ENCODE measurements around the gene ACP7. TPM values are rescaled to one million over a fixed set of nuclear protein-coding genes. Genes with fewer than 3 reads are reported as not detected.
A peak's percentile ranks its signal among the peaks of the same experiment; 100 is the strongest.

Gene ACP7
- total and polyA plus RNA-seq, 2 donors (not counting 3 experiments of a cell fraction or from before 2014, with no cell fraction given), result 0.04 to 0.49 TPM

DNA sequence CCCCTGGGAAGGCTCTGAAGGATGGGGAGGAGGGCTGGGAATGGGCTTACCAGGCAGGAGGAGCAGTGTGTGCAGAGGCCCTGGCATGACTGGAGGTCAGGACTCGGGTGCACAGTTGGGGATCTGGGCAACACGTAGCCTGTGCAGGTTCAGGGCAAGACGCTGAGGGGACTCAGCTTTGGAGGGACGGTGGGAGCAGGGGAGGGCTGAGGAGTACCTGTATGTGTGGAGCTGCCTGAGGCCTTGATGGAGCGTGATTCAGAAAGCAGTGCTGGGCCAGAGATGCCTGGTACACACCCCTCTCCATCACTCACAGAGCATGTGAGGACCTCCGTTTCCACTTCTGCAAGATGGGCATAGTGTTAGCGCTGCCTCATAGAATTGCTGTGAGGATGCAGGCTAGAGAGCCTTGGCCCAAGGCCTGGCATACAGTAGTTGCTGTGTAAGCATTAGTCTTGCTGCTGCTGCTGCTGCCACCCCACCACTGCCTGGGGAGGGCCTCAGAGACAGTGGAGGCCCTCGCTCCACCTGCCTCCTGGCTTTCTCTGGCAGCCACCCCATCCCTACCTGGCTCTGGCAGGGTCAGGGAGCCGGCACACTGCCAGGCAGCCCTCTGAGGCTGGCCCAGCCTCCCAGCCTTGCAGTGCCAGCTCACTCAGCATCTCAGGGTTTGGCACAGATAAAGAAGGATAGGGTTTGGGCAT, 43.8 kb downstream of the ACP7 start:
- BruUV-seq (replicated peaks), result no TSS peak

More for the DNA sequence above, 43.8 kb downstream of the ACP7 start:
- Histone ChIP-seq H3K4me1 (ENCODE audit: control insufficient read depth, extremely low read depth, insufficient read depth, low read length) (peaks cover 37% of the 10 kb centered on the region), H3K9me1 (replicated peaks; ENCODE audit: control insufficient read depth, extremely low read depth, insufficient read depth, low read length) (no peaks in the 10 kb centered on the region), H3K9ac (replicated peaks; ENCODE audit: extremely low read depth, insufficient read depth, low read length) (no peak overlapping the region), H3K36me3 (ENCODE audit: control insufficient read depth in 2 of 2, extremely low read depth in 1 of 2, insufficient read depth in 2 of 2, low read length in 2 of 2) (no peaks in the 10 kb centered on the region), H3K27me3 (ENCODE audit: control insufficient read depth in 2 of 2, insufficient read depth in 2 of 2, low read length in 2 of 2) (no peaks in the 10 kb centered on the region), H3K4me3 (replicated peaks in 1 of 3; ENCODE audit: insufficient read depth in 1 of 3, low read depth in 1 of 3, low read length in 3 of 3) (no peak overlapping the region), H2AFZ (ENCODE audit: low read depth, low read length) (no peak overlapping the region), H3K4me2 (ENCODE audit: insufficient read depth, low read length) (no peak overlapping the region), H3K9me3 (replicated peaks; ENCODE audit: control insufficient read depth, insufficient read depth, low read length) (no peaks in the 10 kb centered on the region), H4K20me1 (replicated peaks; ENCODE audit: control insufficient read depth, extremely low read depth, insufficient read depth, low read length) (no peaks in the 10 kb centered on the region), H3K79me2 (ENCODE audit: control insufficient read depth, insufficient read depth, low read length) (peaks cover 73% of the 10 kb centered on the region), H3K27ac (ENCODE audit: insufficient read depth, low read depth, low read length) (no peak overlapping the region)
- DNase-seq (ENCODE audit: low read depth, low spot score), result no peak
- intact Hi-C loops (cut with micrococcal nuclease), result loop anchor here (5.0 to 10.0 kb wide), 2 partner anchors 264 to 407 kb away; partner anchors contain the start of genes EID2B, MED29 and PAF1
- CTCF ChIA-PET, result interaction anchor here (1.0 to 1.9 kb wide), 4 partner anchors 10 to 59 kb away, joined by 3 to 6 read pairs (median 4); no protein-coding TSS in a partner anchor
- POLR2A ChIA-PET, result no interaction called here
- dilution Hi-C loops (cut with MboI; ENCODE audit: extremely low pct_ligation_motif_present, low sequenced_read_pairs), result no loop called here
- TF ChIP-seq GATA2 (IDR thresholded peaks at IDR 0.05; ENCODE audit: insufficient read depth, insufficient read length, low read depth, low read length), result no peak
- TF ChIP-seq POLR2AphosphoS5 (IDR thresholded peaks at IDR 0.05; ENCODE audit: insufficient read depth, low read depth, low read length), result no peak
- no peak for TF ChIP-seq POLR2A (IDR thresholded peaks at IDR 0.05; ENCODE audit: low read depth, low read length)
- TF ChIP-seq MYC (IDR thresholded peaks at IDR 0.05; ENCODE audit: low read depth, low read length), result no peak
- TF ChIP-seq, protein P1, sequence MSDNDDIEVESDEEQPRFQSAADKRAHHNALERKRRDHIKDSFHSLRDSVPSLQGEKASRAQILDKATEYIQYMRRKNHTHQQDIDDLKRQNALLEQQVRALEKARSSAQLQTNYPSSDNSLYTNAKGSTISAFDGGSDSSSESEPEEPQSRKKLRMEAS (IDR thresholded peaks at IDR 0.05; ENCODE audit: insufficient read depth, insufficient read length), result no peak
- no peak for TF ChIP-seq JUN (IDR thresholded peaks at IDR 0.05; ENCODE audit: borderline replicate concordance, insufficient read depth, insufficient read length, low read depth)
- TF ChIP-seq, protein P2, sequence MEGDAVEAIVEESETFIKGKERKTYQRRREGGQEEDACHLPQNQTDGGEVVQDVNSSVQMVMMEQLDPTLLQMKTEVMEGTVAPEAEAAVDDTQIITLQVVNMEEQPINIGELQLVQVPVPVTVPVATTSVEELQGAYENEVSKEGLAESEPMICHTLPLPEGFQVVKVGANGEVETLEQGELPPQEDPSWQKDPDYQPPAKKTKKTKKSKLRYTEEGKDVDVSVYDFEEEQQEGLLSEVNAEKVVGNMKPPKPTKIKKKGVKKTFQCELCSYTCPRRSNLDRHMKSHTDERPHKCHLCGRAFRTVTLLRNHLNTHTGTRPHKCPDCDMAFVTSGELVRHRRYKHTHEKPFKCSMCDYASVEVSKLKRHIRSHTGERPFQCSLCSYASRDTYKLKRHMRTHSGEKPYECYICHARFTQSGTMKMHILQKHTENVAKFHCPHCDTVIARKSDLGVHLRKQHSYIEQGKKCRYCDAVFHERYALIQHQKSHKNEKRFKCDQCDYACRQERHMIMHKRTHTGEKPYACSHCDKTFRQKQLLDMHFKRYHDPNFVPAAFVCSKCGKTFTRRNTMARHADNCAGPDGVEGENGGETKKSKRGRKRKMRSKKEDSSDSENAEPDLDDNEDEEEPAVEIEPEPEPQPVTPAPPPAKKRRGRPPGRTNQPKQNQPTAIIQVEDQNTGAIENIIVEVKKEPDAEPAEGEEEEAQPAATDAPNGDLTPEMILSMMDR (IDR thresholded peaks at IDR 0.05; ENCODE audit: extremely low read depth in 1 of 2, insufficient read depth in 1 of 2, low read depth in 1 of 2, low read length in 2 of 2), result no peak
- TF ChIP-seq EZH2 (IDR thresholded peaks at IDR 0.05; ENCODE audit: borderline replicate concordance, low read depth, low read length, severe bottlenecking), result no peak
- no peak for TF ChIP-seq FOS (IDR thresholded peaks at IDR 0.05; ENCODE audit: borderline replicate concordance, insufficient read depth, low read length)
- peak; percentile 24 for FAIRE-seq
